Measurements from ENCODE around the gene OOEP. TPM values are rescaled to one million over a fixed set of nuclear protein-coding genes. Genes with fewer than 3 reads are reported as not detected.

OOEP gene
- total and polyA plus RNA-seq, 2 of the 4 experiments (the other 2 are of a cell fraction): not detected

DNA sequence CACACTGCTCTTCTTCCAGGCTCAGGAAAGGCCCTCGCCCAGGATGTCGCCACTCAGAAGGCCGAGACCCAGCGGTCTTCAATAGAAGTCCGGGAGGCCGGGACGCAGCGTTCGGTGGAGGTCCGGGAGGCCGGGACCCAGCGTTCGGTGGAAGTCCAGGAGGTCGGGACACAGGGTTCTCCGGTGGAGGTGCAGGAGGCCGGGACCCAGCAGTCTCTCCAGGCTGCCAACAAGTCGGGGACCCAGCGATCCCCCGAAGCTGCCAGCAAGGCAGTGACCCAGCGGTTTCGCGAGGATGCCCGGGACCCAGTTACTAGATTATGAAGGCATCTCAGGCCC is 6.2 kb downstream of the OOEP start:
- Histone ChIP-seq H4K91ac (ENCODE audit: insufficient read depth, low read depth, low read length) (no peak overlapping the region), H4K5ac (ENCODE audit: low read depth, low read length) (no peak overlapping the region), H3K9me3 (ENCODE audit: control insufficient read depth, insufficient read depth, low read length) (peaks cover 2% of the 10 kb centered on the region; the same call in 1 of the 2 replicates), H3K4ac (ENCODE audit: low read depth, low read length) (no peak overlapping the region), H3K36me3 (ENCODE audit: control insufficient read depth, insufficient read depth, low read length) (no peaks in the 10 kb centered on the region), H3K18ac (ENCODE audit: low read depth, low read length) (no peak overlapping the region), H2BK20ac (ENCODE audit: low read depth, low read length) (no peak overlapping the region), H2BK15ac (ENCODE audit: low read depth, low read length) (no peak overlapping the region), H3K56ac (ENCODE audit: extremely low read depth, insufficient read depth, low read length) (no peak overlapping the region), H3K9ac (ENCODE audit: low read depth, low read length) (no peak overlapping the region), H3K9me1 (ENCODE audit: insufficient read depth, low read length) (no peaks in the 10 kb centered on the region), H3K79me1 (ENCODE audit: low read depth in 1 of 2, low read length in 2 of 2) (no peaks in the 10 kb centered on the region), H2BK120ac (ENCODE audit: low read depth, low read length) (no peak overlapping the region), H4K8ac (ENCODE audit: low read depth in 2 of 2, low read length in 2 of 2) (no peak overlapping the region), H3K27ac (ENCODE audit: insufficient read depth, low read length) (no peak overlapping the region), H4K20me1 (ENCODE audit: insufficient read depth, low read length) (no peaks in the 10 kb centered on the region), H3K4me3 (ENCODE audit: insufficient read depth, low read depth, low read length) (no peak overlapping the region), H2AK9ac (replicated peaks; ENCODE audit: low read depth, low read length, poor library complexity) (no peak overlapping the region), H3K27me3 (ENCODE audit: control insufficient read depth, insufficient read depth, low read length) (no peaks in the 10 kb centered on the region; the same call in none of the 2 replicates), H2BK5ac (ENCODE audit: low read depth, low read length, poor library complexity, severe bottlenecking) (no peak overlapping the region), H3K4me1 (ENCODE audit: control insufficient read depth, insufficient read depth, low read length) (no peaks in the 10 kb centered on the region), H2AFZ (replicated peaks; ENCODE audit: low read length, poor library complexity) (no peak overlapping the region), H3K14ac (replicated peaks; ENCODE audit: low read depth, low read length) (no peak overlapping the region), H2AK5ac (ENCODE audit: low read depth, low read length) (no peak overlapping the region), H3K4me2 (ENCODE audit: low read depth, low read length) (no peak overlapping the region), H3K23ac (ENCODE audit: low read depth, low read length) (no peak overlapping the region)
- DNase-seq: no peak
- no peak for ATAC-seq (ENCODE audit: low read depth)
- in situ Hi-C loops (cut with MboI; ENCODE audit: low sequenced_read_pairs): no loop called here
- WGBS, 2 experiments (ENCODE audit: extremely low coverage in 2 of 2, insufficient read length in 1 of 2): 92% methylated on average over 14 of the region's 23 CpGs; no CpG with 5 or more reads in 1 of the 2 experiments
- POLR2A ChIA-PET (ENCODE audit: unreplicated experiment): no interaction called here
- BruUV-seq (replicated peaks): no TSS peak
- intact Hi-C loops (cut with micrococcal nuclease): no loop called here
- dilution Hi-C loops (cut with HindIII; ENCODE audit: low sequenced_read_pairs, unreplicated experiment): no loop called here
- TF ChIP-seq NFE2L2 (IDR thresholded peaks at IDR 0.05; ENCODE audit: low read depth, low read length): no peak
- TF ChIP-seq CEBPB (IDR thresholded peaks at IDR 0.05; ENCODE audit: low read depth, low read length): no peak
- TF ChIP-seq, protein P1, sequence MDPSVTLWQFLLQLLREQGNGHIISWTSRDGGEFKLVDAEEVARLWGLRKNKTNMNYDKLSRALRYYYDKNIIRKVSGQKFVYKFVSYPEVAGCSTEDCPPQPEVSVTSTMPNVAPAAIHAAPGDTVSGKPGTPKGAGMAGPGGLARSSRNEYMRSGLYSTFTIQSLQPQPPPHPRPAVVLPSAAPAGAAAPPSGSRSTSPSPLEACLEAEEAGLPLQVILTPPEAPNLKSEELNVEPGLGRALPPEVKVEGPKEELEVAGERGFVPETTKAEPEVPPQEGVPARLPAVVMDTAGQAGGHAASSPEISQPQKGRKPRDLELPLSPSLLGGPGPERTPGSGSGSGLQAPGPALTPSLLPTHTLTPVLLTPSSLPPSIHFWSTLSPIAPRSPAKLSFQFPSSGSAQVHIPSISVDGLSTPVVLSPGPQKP (IDR thresholded peaks at IDR 0.05; ENCODE audit: borderline replicate concordance, low read depth, low read length): no peak
- TF ChIP-seq RCOR1 (IDR thresholded peaks at IDR 0.05; ENCODE audit: insufficient replicate concordance, low read length): no peak
- no peak for TF ChIP-seq BHLHE40 (IDR thresholded peaks at IDR 0.05; ENCODE audit: low read depth, low read length)
- TF ChIP-seq, protein P2, sequence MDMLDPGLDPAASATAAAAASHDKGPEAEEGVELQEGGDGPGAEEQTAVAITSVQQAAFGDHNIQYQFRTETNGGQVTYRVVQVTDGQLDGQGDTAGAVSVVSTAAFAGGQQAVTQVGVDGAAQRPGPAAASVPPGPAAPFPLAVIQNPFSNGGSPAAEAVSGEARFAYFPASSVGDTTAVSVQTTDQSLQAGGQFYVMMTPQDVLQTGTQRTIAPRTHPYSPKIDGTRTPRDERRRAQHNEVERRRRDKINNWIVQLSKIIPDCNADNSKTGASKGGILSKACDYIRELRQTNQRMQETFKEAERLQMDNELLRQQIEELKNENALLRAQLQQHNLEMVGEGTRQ (IDR thresholded peaks at IDR 0.05; ENCODE audit: low read depth, low read length): no peak
- no peak for TF ChIP-seq POLR2A (IDR thresholded peaks at IDR 0.05; ENCODE audit: low read depth, low read length)
- no peak for TF ChIP-seq CHD1 (IDR thresholded peaks at IDR 0.05; ENCODE audit: low read depth, low read length)
- TF ChIP-seq MXI1 (IDR thresholded peaks at IDR 0.05; ENCODE audit: borderline replicate concordance, low read depth, low read length): no peak
- TF ChIP-seq MAZ (IDR thresholded peaks at IDR 0.05; ENCODE audit: borderline replicate concordance, low read depth, low read length): no peak
- no peak for TF ChIP-seq SMC3 (IDR thresholded peaks at IDR 0.05; ENCODE audit: low read depth, low read length)
- CTCF ChIA-PET: no interaction called here
